Endothelial cell of umbilical vein (primary cell): ENCODE data around the gene PRKAG1. TPM values are rescaled to one million over a fixed set of nuclear protein-coding genes. Genes with fewer than 3 reads are reported as not detected.

ENCODE experiments used
- BruUV-seq: library from RNA; stranded (reverse); fragments of 400-500 nt; replicated peaks from 2 replicates; lab custom pipeline; 2021; lab: Mats Ljungman, UMichigan
- CTCF ChIA-PET: fragments of 300-600, 350-600 bp; sonication (Branson Sonifier 250); formaldehyde crosslinking; loops from one replicate; lab custom pipeline; 2021; ENCODE audit warnings: antibody characterized with exemption, inconsistent platforms; lab: Charles Lee
- POLR2A ChIA-PET: fragments of 300-600, 350-600 bp; sonication (Branson Sonifier 250); formaldehyde crosslinking; loops from one replicate; lab custom pipeline; 2021; ENCODE audit warnings: antibody characterized with exemption, inconsistent platforms; lab: Charles Lee
- DNase-seq: peaks from one replicate; pipeline ENCODE4 v3.0.0-alpha.2; 2011; ENCODE audit warnings: low read depth, low spot score
- FAIRE-seq: peaks from 2 replicates; lab custom pipeline; 2011; peaks lifted over from hg19 to GRCh38; lab: Jason Lieb, UNC
- H2AFZ ChIP-seq: 2 replicates; pipeline ENCODE4 v1.6.0; 2012; ENCODE audit warnings: low read depth, low read length, control low read depth, inconsistent platforms
- H3K27ac ChIP-seq: 2 replicates; pipeline ENCODE4 v1.5.1; 2011; ENCODE audit warnings: low read depth, mild to moderate bottlenecking, control low read depth, low read length, moderate library complexity; ENCODE audit not compliant: insufficient read depth
- H3K27me3 ChIP-seq, 2 experiments: 2 replicates each; pipeline versions ENCODE4 v1.6.0 to v1.6.1; 2011; ENCODE audit warnings: low read length in 2 of 2, mixed read lengths in 1 of 2; ENCODE audit not compliant: control insufficient read depth in 2 of 2, insufficient read depth in 2 of 2
- H3K36me3 ChIP-seq, 2 experiments: 2 replicates in 1 of 2; 3 replicates in 1 of 2; pipeline ENCODE4 v1.5.1; 2011; ENCODE audit warnings: low read length in 2 of 2, mild to moderate bottlenecking in 1 of 2, moderate library complexity in 1 of 2; ENCODE audit not compliant: control insufficient read depth in 2 of 2, insufficient read depth in 2 of 2; ENCODE audit errors: extremely low read depth in 1 of 2
- H3K4me1 ChIP-seq: 3 replicates; pipeline ENCODE4 v1.5.1; 2011; ENCODE audit warnings: mild to moderate bottlenecking, low read length; ENCODE audit not compliant: control insufficient read depth, insufficient read depth; ENCODE audit errors: extremely low read depth
- H3K4me2 ChIP-seq: 2 replicates; pipeline ENCODE4 v1.6.1; 2011; ENCODE audit warnings: low read length, control low read depth, mixed read lengths; ENCODE audit not compliant: insufficient read depth
- H3K4me3 ChIP-seq, 3 experiments: fragments of 200-600 bp in 1 of 3; sonication (generic), shearing (Covaris generic) in 1 of 3; replicated peaks in 1 of 3; 2 replicates each; pipeline ENCODE4 v1.5.1; 2011 to 2016; ENCODE audit warnings: control low read depth in 3 of 3, low read length in 3 of 3, mild to moderate bottlenecking in 2 of 3, inconsistent platforms in 1 of 3, low read depth in 1 of 3, moderate library complexity in 1 of 3; ENCODE audit not compliant: insufficient read depth in 1 of 3
- H3K79me2 ChIP-seq: 2 replicates; pipeline ENCODE4 v1.6.0; 2012; ENCODE audit warnings: low read length, inconsistent platforms; ENCODE audit not compliant: control insufficient read depth, insufficient read depth
- H3K9ac ChIP-seq: replicated peaks from 2 replicates; pipeline ENCODE3; 2011; ENCODE audit warnings: low read length, control low read depth; ENCODE audit not compliant: insufficient read depth; ENCODE audit errors: extremely low read depth
- H3K9me1 ChIP-seq: replicated peaks from 3 replicates; pipeline ENCODE4 v1.6.0; 2011; ENCODE audit warnings: mild to moderate bottlenecking, low read length; ENCODE audit not compliant: control insufficient read depth, insufficient read depth; ENCODE audit errors: extremely low read depth
- H3K9me3 ChIP-seq: replicated peaks from 2 replicates; pipeline ENCODE4 v1.5.1; 2012; ENCODE audit warnings: low read length, inconsistent platforms; ENCODE audit not compliant: control insufficient read depth, insufficient read depth
- H4K20me1 ChIP-seq: replicated peaks from 2 replicates; pipeline ENCODE3; 2011; ENCODE audit warnings: mild to moderate bottlenecking, low read length; ENCODE audit not compliant: control insufficient read depth, insufficient read depth; ENCODE audit errors: extremely low read depth
- CTCF ChIP-seq, 2 donors: IDR thresholded peaks; 1 replicate in 1 of 2; 2 replicates in 1 of 2; pipeline ENCODE4 v1.5.1; 2011; ENCODE audit warnings: low read length in 2 of 2, mild to moderate bottlenecking in 2 of 2, moderate library complexity in 2 of 2, control low read depth in 1 of 2, inconsistent platforms in 1 of 2, low read depth in 1 of 2; ENCODE audit not compliant: insufficient read depth in 1 of 2; ENCODE audit errors: extremely low read depth in 1 of 2
- EZH2 ChIP-seq: IDR thresholded peaks from 2 replicates; pipeline ENCODE4 v1.6.1; 2012; ENCODE audit warnings: borderline replicate concordance, low read depth, mild to moderate bottlenecking, moderate library complexity, low read length, inconsistent platforms; ENCODE audit not compliant: severe bottlenecking
- FOS ChIP-seq: IDR thresholded peaks from 2 replicates; pipeline ENCODE4 v1.6.1; 2011; ENCODE audit warnings: mild to moderate bottlenecking, low read length, moderate library complexity, borderline replicate concordance; ENCODE audit not compliant: insufficient read depth
- GATA2 ChIP-seq: IDR thresholded peaks from 2 replicates; pipeline ENCODE4 v1.7.0; 2011; ENCODE audit warnings: low read depth, mild to moderate bottlenecking, moderate library complexity, mixed read lengths, low read length; ENCODE audit not compliant: insufficient read length, insufficient read depth
- JUN ChIP-seq: IDR thresholded peaks from 2 replicates; pipeline ENCODE4 v1.6.1; 2011; ENCODE audit warnings: borderline replicate concordance, low read depth; ENCODE audit not compliant: insufficient read length, insufficient read depth
- MAX ChIP-seq: IDR thresholded peaks from 2 replicates; pipeline ENCODE4 v1.6.1; 2011; ENCODE audit not compliant: insufficient read depth, insufficient read length
- MYC ChIP-seq: IDR thresholded peaks from one replicate; pipeline ENCODE4 v1.6.1; 2011; ENCODE audit warnings: mild to moderate bottlenecking, low read depth, low read length
- POLR2A ChIP-seq: IDR thresholded peaks from 2 replicates; pipeline ENCODE4 v1.6.1; 2012; ENCODE audit warnings: low read depth, mild to moderate bottlenecking, control low read depth, low read length
- POLR2AphosphoS5 ChIP-seq: IDR thresholded peaks from 2 replicates; pipeline ENCODE4 v1.6.1; 2012; ENCODE audit warnings: low read depth, mild to moderate bottlenecking, control low read depth, low read length, moderate library complexity; ENCODE audit not compliant: insufficient read depth
- dilution Hi-C: fragments of 300-500 bp; cut with MboI; formaldehyde crosslinking; loops from one replicate; pipeline ENCODE4 v1.15.0; 2019; ENCODE audit warnings: low sequenced_read_pairs; ENCODE audit not compliant: extremely low pct_ligation_motif_present
- intact Hi-C: fragments of 100-400 bp; cut with micrococcal nuclease; formaldehyde crosslinking; loops from one replicate; pipeline ENCODE4 v1.10.0; 2022
- polyA plus RNA-seq, 4 experiments: library from polyadenylated mRNA; depleted of rRNA in 3 of 4; stranded (reverse) in 3 of 4; unstranded in 1 of 4; fragments of >200 nt; gene quantifications; 2 replicates each; pipeline versions ENCODE4 v1.2.1 to v1.2.3, GENCODE V29; 2011 to 2012; ENCODE audit warnings: missing spikeins in 1 of 4
- total RNA-seq: library from RNA; stranded (reverse); gene quantifications from 2 replicates; pipeline ENCODE4 v1.2.3, GENCODE V29; 2021

The PRKAG1 gene
- total and polyA plus RNA-seq, 2 donors (not counting 3 experiments of a cell fraction or from before 2014, with no cell fraction given), result 52.1 to 54.9 TPM

GRCh38 chr12:48990552-48990951 lies 28.0 kb downstream of the PRKAG1 start:
- FAIRE-seq (no peak), DNase-seq (no peak)
- Histone ChIP-seq H3K36me3 (no peaks in the 10 kb centered on the region), H3K4me2 (no peak overlapping the region), H3K9me1 (no peaks in the 10 kb centered on the region), H3K27me3 (peaks cover 47 to 53% of the 10 kb centered on the region in 2 experiments), H3K9me3 (no peaks in the 10 kb centered on the region), H2AFZ (no peak overlapping the region), H4K20me1 (no peaks in the 10 kb centered on the region), H3K4me3 (no peak overlapping the region), H3K27ac (no peak overlapping the region), H3K4me1 (no peaks in the 10 kb centered on the region), H3K79me2 (no peaks in the 10 kb centered on the region), H3K9ac (no peak overlapping the region)
- ChIA-PET CTCF (interaction anchor here (10.5 kb wide), 1 partner anchor 9 kb away, joined by 175 read pairs; the partner anchor contains the start of gene WNT1), POLR2A (no interaction called here)
- intact Hi-C loops (no loop called here), dilution Hi-C loops (no loop called here)
- no TSS peak for BruUV-seq
- no peak for TF ChIP-seq JUN
- TF ChIP-seq POLR2A, result no peak
- no peak for TF ChIP-seq GATA2
- TF ChIP-seq POLR2AphosphoS5, result no peak
- no peak for TF ChIP-seq MAX
- TF ChIP-seq MYC, result no peak
- no peak for TF ChIP-seq EZH2
- no peak for TF ChIP-seq FOS
- no peak for TF ChIP-seq CTCF (IDR thresholded peaks at IDR 0.05; ENCODE audit: extremely low read depth in 1 of 2, insufficient read depth in 1 of 2, low read depth in 1 of 2, low read length in 2 of 2)
